ENCODE data around the gene ATP1A3. TPM values are rescaled to one million over a fixed set of nuclear protein-coding genes. Genes with fewer than 3 reads are reported as not detected.

Gene ATP1A3
- polyA plus RNA-seq, 2 donors = 0.12 TPM

DNA sequence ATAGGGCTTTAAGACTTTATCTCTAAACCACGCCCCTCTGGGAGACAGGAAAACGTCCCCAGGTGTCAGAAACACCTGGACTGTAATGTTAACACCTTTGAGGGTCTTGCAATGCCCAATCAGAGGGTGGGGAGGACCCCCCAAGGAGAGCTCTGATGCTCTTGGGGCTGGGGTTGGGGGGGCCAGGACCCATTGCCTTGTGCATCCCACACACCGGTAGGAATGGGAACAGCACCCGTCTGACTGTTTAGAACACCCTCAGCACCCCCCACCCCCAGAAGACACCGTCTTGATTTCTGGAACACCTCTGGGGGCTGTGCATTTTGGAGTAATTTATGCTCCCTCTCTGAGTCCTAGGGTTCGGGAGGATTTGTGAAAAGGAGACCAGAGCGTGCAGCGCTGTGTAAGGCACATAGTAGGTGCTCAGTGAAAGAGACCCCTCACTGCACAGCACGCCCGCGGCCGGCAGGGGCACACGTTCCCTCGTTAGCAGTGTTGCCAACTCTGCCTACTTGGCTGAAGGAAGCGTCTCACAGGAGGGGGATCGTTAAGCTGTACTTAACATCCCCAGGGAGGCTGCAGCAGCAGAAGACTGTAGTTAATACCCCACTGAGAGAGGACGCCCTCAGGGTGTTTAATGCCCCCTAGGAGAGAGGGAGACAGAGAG is 63.0 kb downstream of the ATP1A3 start:
- no peaks in the 10 kb centered on the region for H3K9me3 ChIP-seq (ENCODE audit: control insufficient read depth in 2 of 2, insufficient read depth in 1 of 2, low read depth in 1 of 2, low read length in 1 of 2)
- H3K4me3 ChIP-seq (ENCODE audit: low read depth in 1 of 2, low read length in 2 of 2) = no peak overlapping the region
- no peaks in the 10 kb centered on the region for H3K36me3 ChIP-seq (ENCODE audit: control insufficient read depth in 2 of 2, insufficient read depth in 2 of 2, low read length in 1 of 2)
- 14 to 18% methylated on average over 17 of the region's 17 CpGs for WGBS, 2 donors
- H3K4me1 ChIP-seq (ENCODE audit: control insufficient read depth in 2 of 2, insufficient read depth in 2 of 2, low read length in 1 of 2) = peaks cover 2 to 13% of the 10 kb centered on the region in 2 donors
- H3K27me3 ChIP-seq (ENCODE audit: control insufficient read depth in 1 of 2, insufficient read depth in 2 of 2, low read length in 2 of 2) = peaks cover 2 to 43% of the 10 kb centered on the region in 2 donors
- no peak overlapping the region for H3K27ac ChIP-seq (ENCODE audit: low read depth in 2 of 2, low read length in 1 of 2)

DNA sequence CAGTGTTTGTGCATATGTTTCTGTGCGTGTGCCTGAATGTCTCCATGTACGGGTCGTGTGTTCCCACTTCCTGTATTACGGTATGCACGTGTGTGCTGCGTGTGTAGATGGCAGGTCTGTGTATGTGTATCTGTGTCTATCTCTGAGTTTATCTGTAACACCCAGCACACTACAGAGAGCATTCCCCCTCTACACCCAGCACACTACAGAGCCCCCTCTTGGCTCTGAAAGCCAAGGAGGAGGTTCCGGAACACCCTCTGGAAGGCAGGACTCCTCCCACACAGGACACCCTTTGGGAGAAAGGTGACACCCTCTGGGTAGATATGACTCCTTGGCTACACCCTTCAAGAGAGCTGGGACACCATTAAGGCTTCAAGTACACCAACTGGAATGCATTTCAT is 63.7 kb downstream of the ATP1A3 start:
- H3K27ac ChIP-seq (ENCODE audit: low read depth in 2 of 2, low read length in 1 of 2) = no peak overlapping the region
- no peaks in the 10 kb centered on the region for H3K9me3 ChIP-seq (ENCODE audit: control insufficient read depth in 2 of 2, insufficient read depth in 1 of 2, low read depth in 1 of 2, low read length in 1 of 2)
- peaks cover 4 to 43% of the 10 kb centered on the region in 2 donors for H3K27me3 ChIP-seq (ENCODE audit: control insufficient read depth in 1 of 2, insufficient read depth in 2 of 2, low read length in 2 of 2)
- H3K4me3 ChIP-seq (ENCODE audit: low read depth in 1 of 2, low read length in 2 of 2) = no peak overlapping the region
- no peaks in the 10 kb centered on the region for H3K36me3 ChIP-seq (ENCODE audit: control insufficient read depth in 2 of 2, insufficient read depth in 2 of 2, low read length in 1 of 2)
- WGBS, 2 donors = 21 to 34% methylated on average over 7 of the region's 7 CpGs
- H3K4me1 ChIP-seq (ENCODE audit: control insufficient read depth in 2 of 2, insufficient read depth in 2 of 2, low read length in 1 of 2) = peaks cover 0 to 13% of the 10 kb centered on the region in 2 donors

DNA sequence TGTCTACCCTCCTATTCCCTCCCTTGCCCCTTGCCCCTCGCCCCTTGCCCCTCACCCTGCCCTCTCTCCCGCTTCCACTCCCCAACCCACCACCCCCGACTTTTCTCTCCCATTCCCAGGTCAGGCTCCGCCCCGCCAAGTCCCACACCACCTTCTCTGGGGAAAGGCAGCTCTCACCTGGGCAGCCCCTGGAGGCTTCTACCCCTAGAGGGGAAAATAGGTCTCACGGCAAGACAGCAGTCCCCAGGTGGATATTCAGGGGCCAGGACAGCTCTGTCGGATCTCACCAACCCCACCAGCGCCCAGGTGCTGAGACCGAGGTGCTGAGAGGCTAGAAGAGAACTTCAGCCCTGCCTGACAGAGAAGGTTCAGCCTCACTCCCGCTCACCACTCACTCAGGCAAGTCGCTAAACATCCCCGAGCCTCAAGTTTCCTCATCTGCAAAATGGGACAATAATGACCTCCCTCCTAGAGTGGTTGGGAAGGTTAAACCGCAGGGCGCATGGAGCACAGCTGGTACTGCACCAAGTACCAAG is 64.4 kb downstream of the ATP1A3 start:
- Histone ChIP-seq H3K4me3 (ENCODE audit: low read depth in 1 of 2, low read length in 2 of 2) (no peak overlapping the region), H3K4me1 (ENCODE audit: control insufficient read depth in 2 of 2, insufficient read depth in 2 of 2, low read length in 1 of 2) (peaks cover 0 to 10% of the 10 kb centered on the region in 2 donors), H3K9me3 (ENCODE audit: control insufficient read depth in 2 of 2, insufficient read depth in 1 of 2, low read depth in 1 of 2, low read length in 1 of 2) (no peaks in the 10 kb centered on the region), H3K27ac (ENCODE audit: low read depth in 2 of 2, low read length in 1 of 2) (no peak overlapping the region), H3K27me3 (ENCODE audit: control insufficient read depth in 1 of 2, insufficient read depth in 2 of 2, low read length in 2 of 2) (peaks cover 4 to 43% of the 10 kb centered on the region in 2 donors), H3K36me3 (ENCODE audit: control insufficient read depth in 2 of 2, insufficient read depth in 2 of 2, low read length in 1 of 2) (no peaks in the 10 kb centered on the region)
- 26 to 32% methylated on average over 14 of the region's 14 CpGs for WGBS, 2 donors

DNA sequence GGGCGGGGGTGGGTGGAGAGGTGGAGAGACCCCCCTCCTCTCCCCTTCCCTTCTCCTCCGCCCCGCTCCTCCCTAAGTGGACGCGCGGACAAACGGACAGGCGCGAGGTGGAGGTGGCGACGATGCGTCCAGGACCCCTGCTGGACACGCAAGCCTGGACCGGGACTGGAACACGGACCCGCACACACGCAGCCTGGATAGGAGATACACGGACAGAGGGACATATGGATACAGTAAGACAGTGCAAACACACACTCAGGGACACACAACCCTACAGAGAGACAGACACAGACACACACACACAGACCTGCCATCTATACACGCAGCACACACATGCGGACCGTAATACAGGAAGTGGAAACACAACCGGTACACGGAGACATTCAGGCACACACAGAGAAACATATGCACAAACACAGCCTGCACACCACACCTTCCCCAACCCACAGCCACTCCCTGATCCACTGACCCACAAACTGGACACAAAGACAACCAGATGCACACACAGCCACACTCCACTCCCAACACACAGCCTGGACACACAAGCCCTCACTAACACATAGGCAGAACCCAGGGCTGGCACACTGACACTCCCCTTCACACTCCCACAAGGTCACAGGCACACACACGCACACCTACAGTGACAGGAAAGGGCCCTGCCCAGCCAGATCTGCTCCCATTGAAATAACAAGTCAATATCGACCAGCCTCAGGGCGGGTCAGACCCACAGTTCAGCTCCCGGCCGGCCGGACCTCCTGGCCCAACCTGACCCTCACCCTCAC is 65.1 kb downstream of the ATP1A3 start:
- Histone ChIP-seq H3K4me3 (ENCODE audit: low read depth in 1 of 2, low read length in 2 of 2) (peak overlapping the region; percentile 25 to 53), H3K27me3 (ENCODE audit: control insufficient read depth in 1 of 2, insufficient read depth in 2 of 2, low read length in 2 of 2) (peaks cover 4 to 43% of the 10 kb centered on the region in 2 donors), H3K27ac (ENCODE audit: low read depth in 2 of 2, low read length in 1 of 2) (no peak overlapping the region), H3K4me1 (ENCODE audit: control insufficient read depth in 2 of 2, insufficient read depth in 2 of 2, low read length in 1 of 2) (peaks cover 0 to 10% of the 10 kb centered on the region in 2 donors), H3K36me3 (ENCODE audit: control insufficient read depth in 2 of 2, insufficient read depth in 2 of 2, low read length in 1 of 2) (no peaks in the 10 kb centered on the region), H3K9me3 (ENCODE audit: control insufficient read depth in 2 of 2, insufficient read depth in 1 of 2, low read depth in 1 of 2, low read length in 1 of 2) (no peaks in the 10 kb centered on the region)
- 3% methylated on average over 20 to 29 of the region's 29 CpGs for WGBS, 2 donors

DNA sequence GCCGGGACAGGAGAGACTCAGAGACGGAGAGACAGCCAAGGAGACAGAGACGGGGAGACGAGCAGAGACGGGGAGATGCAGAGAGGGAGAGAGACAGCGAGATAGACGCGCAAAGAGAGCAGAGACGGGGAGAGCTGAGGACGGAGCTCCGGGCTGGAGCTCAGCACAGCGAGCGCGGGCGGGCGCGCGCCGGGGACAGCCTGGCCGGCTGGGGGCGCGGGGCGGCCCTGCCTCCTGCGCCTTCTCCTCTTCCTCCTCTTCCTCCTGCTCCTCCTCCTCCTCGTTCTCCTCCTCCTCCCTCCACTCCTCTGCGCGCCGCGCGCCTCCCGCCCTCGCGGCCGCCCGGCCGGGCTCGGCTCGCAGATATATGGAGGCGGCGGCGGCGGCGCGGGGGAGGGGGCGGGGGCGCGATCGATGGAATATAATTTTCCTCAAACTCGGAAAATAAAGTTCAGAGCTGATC is 65.8 kb downstream of the ATP1A3 start, which contains the start of gene ERFL:
TSS of gene ERFL (minus strand) at position 229 of the 463 bp plus-strand sequence. CDS start 15,530 bp downstream, outside the sequence.
- Histone ChIP-seq H3K36me3 (ENCODE audit: control insufficient read depth in 2 of 2, insufficient read depth in 2 of 2, low read length in 1 of 2) (no peaks in the 10 kb centered on the region), H3K4me1 (ENCODE audit: control insufficient read depth in 2 of 2, insufficient read depth in 2 of 2, low read length in 1 of 2) (peaks cover 0 to 10% of the 10 kb centered on the region in 2 donors), H3K27ac (ENCODE audit: low read depth in 2 of 2, low read length in 1 of 2) (no peak within 1 kb of the TSS), H3K4me3 (ENCODE audit: low read depth in 1 of 2, low read length in 2 of 2) (peak within 1 kb of the TSS; percentile 35 to 53), H3K27me3 (ENCODE audit: control insufficient read depth in 1 of 2, insufficient read depth in 2 of 2, low read length in 2 of 2) (peaks cover 4 to 43% of the 10 kb centered on the region in 2 donors), H3K9me3 (ENCODE audit: control insufficient read depth in 2 of 2, insufficient read depth in 1 of 2, low read depth in 1 of 2, low read length in 1 of 2) (no peaks in the 10 kb centered on the region)
- WGBS, 2 donors = 0 to 1% methylated on average over 18 to 49 of the region's 49 CpGs

DNA sequence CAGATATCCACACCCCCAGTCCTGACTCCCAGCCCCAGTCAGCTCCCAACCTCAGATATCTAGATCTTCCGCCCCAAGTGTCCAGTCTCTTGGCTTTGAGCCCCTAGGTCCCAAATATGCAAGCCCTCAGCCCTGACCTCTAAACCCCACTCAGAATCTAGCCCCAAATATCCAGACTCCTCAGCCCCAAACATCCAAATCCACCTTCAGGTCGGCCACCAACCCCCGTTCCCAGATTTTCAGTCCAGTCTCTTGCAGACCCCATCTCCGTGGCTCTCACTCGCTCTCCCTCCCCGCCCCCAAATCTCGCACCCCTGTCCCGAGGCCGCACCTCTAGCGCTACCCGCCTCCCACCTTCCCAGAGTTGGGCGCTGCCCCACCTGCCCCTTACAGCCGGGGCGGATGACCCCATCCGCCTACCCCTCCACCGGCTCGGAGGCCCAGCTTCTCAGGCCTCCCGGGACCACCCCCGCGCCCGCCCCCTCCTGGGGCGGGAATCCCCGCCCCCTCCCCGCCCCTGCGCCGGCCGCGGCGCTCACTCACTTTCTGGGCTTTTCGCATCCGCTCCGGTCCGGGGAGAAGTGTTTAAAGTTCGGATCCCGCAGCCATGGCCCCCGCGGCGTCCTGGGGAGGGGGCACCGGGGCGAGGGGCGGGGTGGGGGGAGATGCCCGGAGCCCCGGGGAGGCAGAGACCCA is 66.4 kb downstream of the ATP1A3 start:
- Histone ChIP-seq H3K4me3 (ENCODE audit: low read depth in 1 of 2, low read length in 2 of 2) (peak overlapping the region in 1 of 2 donors; percentile 53), H3K27me3 (ENCODE audit: control insufficient read depth in 1 of 2, insufficient read depth in 2 of 2, low read length in 2 of 2) (peaks cover 4 to 43% of the 10 kb centered on the region in 2 donors), H3K27ac (ENCODE audit: low read depth in 2 of 2, low read length in 1 of 2) (no peak overlapping the region), H3K9me3 (ENCODE audit: control insufficient read depth in 2 of 2, insufficient read depth in 1 of 2, low read depth in 1 of 2, low read length in 1 of 2) (no peaks in the 10 kb centered on the region), H3K36me3 (ENCODE audit: control insufficient read depth in 2 of 2, insufficient read depth in 2 of 2, low read length in 1 of 2) (no peaks in the 10 kb centered on the region), H3K4me1 (ENCODE audit: control insufficient read depth in 2 of 2, insufficient read depth in 2 of 2, low read length in 1 of 2) (peaks cover 0 to 10% of the 10 kb centered on the region in 2 donors)
- WGBS, 2 donors = 6 to 7% methylated on average over 43 of the region's 43 CpGs

DNA sequence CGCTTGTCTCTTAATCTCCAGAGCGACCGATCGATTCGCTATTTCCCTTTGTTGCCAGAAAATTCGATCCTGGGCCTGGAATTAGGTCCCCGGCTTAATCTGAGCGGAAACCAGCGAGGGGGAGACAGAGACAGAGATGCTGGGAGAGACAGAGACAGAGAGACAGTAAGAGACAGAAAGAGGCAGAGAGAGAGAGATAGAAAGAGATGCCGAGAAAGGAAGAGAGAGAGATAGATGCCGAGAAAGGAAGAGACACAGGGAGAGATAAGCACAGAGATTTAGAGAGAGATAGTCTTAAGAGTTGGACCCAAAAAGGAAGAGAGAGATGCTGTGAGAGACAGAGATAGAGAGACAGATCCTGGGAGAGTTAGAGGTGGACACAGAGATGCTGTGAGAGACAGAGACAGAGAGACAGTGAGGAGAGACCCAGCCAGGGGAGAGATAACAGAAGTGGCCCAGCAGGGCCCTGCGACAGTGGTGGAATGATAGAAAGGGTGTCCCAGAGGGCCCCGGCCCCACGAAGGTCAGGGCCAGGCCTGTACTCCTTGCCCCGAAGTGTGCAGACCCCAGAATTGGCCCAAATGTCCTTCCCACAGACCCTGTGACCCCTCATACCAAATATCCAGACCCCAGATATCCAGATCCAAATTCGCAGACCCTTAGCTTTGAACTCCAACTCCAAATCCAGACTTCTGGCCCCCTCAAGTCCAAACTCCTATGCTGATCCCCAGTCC is 67.1 kb downstream of the ATP1A3 start:
- Histone ChIP-seq H3K9me3 (ENCODE audit: control insufficient read depth in 2 of 2, insufficient read depth in 1 of 2, low read depth in 1 of 2, low read length in 1 of 2) (no peaks in the 10 kb centered on the region), H3K27me3 (ENCODE audit: control insufficient read depth in 1 of 2, insufficient read depth in 2 of 2, low read length in 2 of 2) (peaks cover 4 to 37% of the 10 kb centered on the region in 2 donors), H3K27ac (ENCODE audit: low read depth in 2 of 2, low read length in 1 of 2) (no peak overlapping the region), H3K36me3 (ENCODE audit: control insufficient read depth in 2 of 2, insufficient read depth in 2 of 2, low read length in 1 of 2) (no peaks in the 10 kb centered on the region), H3K4me1 (ENCODE audit: control insufficient read depth in 2 of 2, insufficient read depth in 2 of 2, low read length in 1 of 2) (peaks cover 0 to 10% of the 10 kb centered on the region in 2 donors), H3K4me3 (ENCODE audit: low read depth in 1 of 2, low read length in 2 of 2) (no peak overlapping the region)
- 55 to 59% methylated on average over 16 of the region's 16 CpGs for WGBS, 2 donors

DNA sequence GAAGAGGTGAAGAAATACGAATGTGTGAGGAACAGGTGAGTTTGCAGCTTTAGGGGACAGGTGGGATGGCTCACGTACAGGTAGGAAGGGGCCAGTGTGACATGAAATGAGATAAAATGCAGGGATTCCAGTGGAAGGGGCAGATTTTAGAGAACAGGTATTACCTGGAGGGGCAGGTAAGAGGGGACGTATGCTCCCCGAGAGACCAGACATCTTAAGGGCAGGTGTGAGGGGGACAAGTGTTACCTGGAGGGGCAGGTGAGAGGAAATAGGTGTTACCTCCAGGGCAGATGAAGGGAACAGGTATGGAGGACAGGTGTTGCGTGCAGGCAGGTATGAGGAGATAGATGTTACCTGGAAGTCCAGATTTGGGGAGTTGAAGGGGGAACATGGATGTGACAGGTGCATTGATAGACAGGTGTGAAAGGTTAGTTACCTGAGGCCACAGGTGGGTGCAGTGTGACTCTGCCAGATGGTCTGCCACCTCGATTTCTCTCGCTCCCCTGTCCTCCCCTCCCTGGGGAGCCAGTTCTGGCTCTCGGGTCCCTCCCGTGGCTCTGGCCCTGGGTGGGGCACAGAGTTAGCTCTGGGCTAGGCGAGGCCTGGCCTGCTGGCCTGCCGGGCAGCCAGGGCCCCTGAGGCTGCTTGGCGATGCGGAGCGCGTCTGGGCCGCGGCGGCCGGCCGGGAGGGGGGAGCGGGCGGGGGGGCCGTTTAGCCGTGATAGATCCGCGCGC is 67.8 kb downstream of the ATP1A3 start:
- 26 to 45% methylated on average over 27 of the region's 27 CpGs for WGBS, 2 donors
- H3K4me3 ChIP-seq (ENCODE audit: low read depth in 1 of 2, low read length in 2 of 2) = no peak overlapping the region
- no peaks in the 10 kb centered on the region for H3K36me3 ChIP-seq (ENCODE audit: control insufficient read depth in 2 of 2, insufficient read depth in 2 of 2, low read length in 1 of 2)
- peaks cover 0 to 10% of the 10 kb centered on the region in 2 donors for H3K4me1 ChIP-seq (ENCODE audit: control insufficient read depth in 2 of 2, insufficient read depth in 2 of 2, low read length in 1 of 2)
- H3K27ac ChIP-seq (ENCODE audit: low read depth in 2 of 2, low read length in 1 of 2) = no peak overlapping the region
- H3K27me3 ChIP-seq (ENCODE audit: control insufficient read depth in 1 of 2, insufficient read depth in 2 of 2, low read length in 2 of 2) = peaks cover 4 to 36% of the 10 kb centered on the region in 2 donors
- no peaks in the 10 kb centered on the region for H3K9me3 ChIP-seq (ENCODE audit: control insufficient read depth in 2 of 2, insufficient read depth in 1 of 2, low read depth in 1 of 2, low read length in 1 of 2)

Measured in esophagus (tissue), 2 donors.